CD14-positive monocyte (primary cell): Measurements from ENCODE around the gene ZBTB44. TPM values are rescaled to one million over a fixed set of nuclear protein-coding genes. Genes with fewer than 3 reads are reported as not detected.
A peak's percentile ranks its signal among the peaks of the same experiment; 100 is the strongest.

Experiments
- DNase-seq, 3 donors: peaks; one replicate each; pipeline ENCODE4 v3.0.0-alpha.2; 2011 to 2022
- H2AFZ ChIP-seq: 2 replicates; pipeline ENCODE4 v1.6.0; 2012; ENCODE audit warnings: mild to moderate bottlenecking, low read depth, low read length, inconsistent platforms; ENCODE audit not compliant: insufficient read depth, poor library complexity, severe bottlenecking
- H3K27ac ChIP-seq, 2 donors: 1 replicate in 1 of 2; 2 replicates in 1 of 2; pipeline ENCODE4 v1.5.1; 2012 to 2013; ENCODE audit warnings: low read length in 2 of 2, control low read depth in 1 of 2, inconsistent platforms in 1 of 2, low read depth in 1 of 2, mild to moderate bottlenecking in 1 of 2
- H3K27me3 ChIP-seq, 2 donors: one replicate each; pipeline versions ENCODE4 v1.6.0 to v1.6.1; 2011 to 2013; ENCODE audit warnings: low read length in 2 of 2; ENCODE audit not compliant: control insufficient read depth in 2 of 2, insufficient read depth in 2 of 2
- H3K36me3 ChIP-seq, 2 donors: replicated peaks in 1 of 2; 1 replicate in 1 of 2; 2 replicates in 1 of 2; pipeline versions ENCODE4 v1.5.1 to v1.6.1; 2012 to 2013; ENCODE audit warnings: low read length in 2 of 2, control low read depth in 1 of 2, inconsistent platforms in 1 of 2, mild to moderate bottlenecking in 1 of 2; ENCODE audit not compliant: insufficient read depth in 2 of 2, control insufficient read depth in 1 of 2
- H3K4me1 ChIP-seq, 2 donors: 1 replicate in 1 of 2; 2 replicates in 1 of 2; pipeline versions ENCODE4 v1.5.1 to v1.6.1; 2012 to 2013; ENCODE audit warnings: low read length in 2 of 2, control low read depth in 1 of 2, inconsistent platforms in 1 of 2, mild to moderate bottlenecking in 1 of 2, moderate library complexity in 1 of 2; ENCODE audit not compliant: insufficient read depth in 2 of 2, control insufficient read depth in 1 of 2
- H3K4me2 ChIP-seq: replicated peaks from 2 replicates; pipeline ENCODE3; 2012; ENCODE audit warnings: low read length, moderate library complexity, mild to moderate bottlenecking; ENCODE audit not compliant: poor library complexity, severe bottlenecking; ENCODE audit errors: extremely low read depth
- H3K4me3 ChIP-seq, 3 experiments: fragments of 200-600 bp in 1 of 3; sonication (generic) in 1 of 3; replicated peaks in 1 of 3; 1 replicate in 2 of 3; 2 replicates in 1 of 3; pipeline ENCODE4 v1.5.1; 2011 to 2013; ENCODE audit warnings: low read length in 3 of 3, mild to moderate bottlenecking in 3 of 3, control low read depth in 2 of 3, low read depth in 2 of 3, inconsistent platforms in 1 of 3, moderate library complexity in 1 of 3
- H3K79me2 ChIP-seq: 2 replicates; pipeline ENCODE4 v1.6.0; 2012; ENCODE audit warnings: mild to moderate bottlenecking, control low read depth, inconsistent platforms, low read length, moderate library complexity; ENCODE audit not compliant: insufficient read depth
- H3K9ac ChIP-seq: 2 replicates; pipeline ENCODE4 v1.6.0; 2017; ENCODE audit warnings: low read length, mild to moderate bottlenecking; ENCODE audit not compliant: insufficient read depth, poor library complexity, severe bottlenecking
- H3K9me3 ChIP-seq, 2 donors: replicated peaks in 1 of 2; 1 replicate in 1 of 2; 2 replicates in 1 of 2; pipeline versions ENCODE4 v1.5.1 to v1.6.1; 2012 to 2013; ENCODE audit warnings: low read length in 2 of 2, control low read depth in 1 of 2; ENCODE audit not compliant: control insufficient read depth in 1 of 2, insufficient read depth in 1 of 2
- H4K20me1 ChIP-seq: 2 replicates; pipeline ENCODE4 v1.6.0; 2012; ENCODE audit warnings: mild to moderate bottlenecking, low read length, control low read depth, moderate library complexity; ENCODE audit not compliant: insufficient read depth
- H3K27ac Mint-ChIP-seq, 7 donors: one replicate each; pipeline ENCODE4 v1.8.0; 2020; ENCODE audit warnings: mild to moderate bottlenecking in 7 of 7, mixed read lengths in 7 of 7, moderate library complexity in 6 of 7, inconsistent platforms in 2 of 7
- H3K27me3 Mint-ChIP-seq, 3 donors: one replicate each; pipeline ENCODE4 v1.8.0; 2021 to 2022; ENCODE audit warnings: low read depth in 3 of 3, mild to moderate bottlenecking in 3 of 3, mixed read lengths in 3 of 3, moderate library complexity in 3 of 3, inconsistent platforms in 1 of 3
- H3K36me3 Mint-ChIP-seq, 2 donors: one replicate each; pipeline ENCODE4 v1.8.0; 2020; ENCODE audit warnings: mixed read lengths in 2 of 2, inconsistent platforms in 1 of 2, mild to moderate bottlenecking in 1 of 2
- H3K4me1 Mint-ChIP-seq: one replicate; pipeline ENCODE4 v1.8.0; 2020; ENCODE audit warnings: mild to moderate bottlenecking, mixed read lengths
- H3K4me3 Mint-ChIP-seq, 2 donors: one replicate each; pipeline ENCODE4 v1.8.0; 2020; ENCODE audit warnings: mild to moderate bottlenecking in 2 of 2, mixed read lengths in 2 of 2, moderate library complexity in 1 of 2
- H3K9me3 Mint-ChIP-seq, 7 donors: one replicate each; pipeline ENCODE4 v1.8.0; 2020 to 2022; ENCODE audit warnings: mixed read lengths in 7 of 7, mild to moderate bottlenecking in 6 of 7, moderate library complexity in 6 of 7, inconsistent platforms in 2 of 7
- WGBS: methylation state at CpG from one replicate; pipeline ENCODE4 v1.1.5; 2013; ENCODE audit warnings: missing lambda C conversion rate; ENCODE audit not compliant: insufficient coverage; 5-methylcytosine and 5-hydroxymethylcytosine counted together
- intact Hi-C, 2 donors: fragments of 100-400 bp; cut with micrococcal nuclease; formaldehyde crosslinking; loops; one replicate each; pipeline versions ENCODE4 v1.15.0 to v1.15.1; 2023
- polyA plus RNA-seq, 3 donors: library from polyadenylated mRNA; depleted of rRNA in 1 of 3; unstranded in 2 of 3; stranded (reverse) in 1 of 3; fragments of 300-500 nt in 2 of 3; fragments of >200 nt in 1 of 3; fragmentation: Illumina TruSeq in 2 of 3; gene quantifications; 1 replicate in 2 of 3; 2 replicates in 1 of 3; pipeline ENCODE4 v1.2.3, GENCODE V29; 2012 to 2021
- TF ChIP-seq, protein P1 (sequence below): fragments of 200-600 bp; IDR thresholded peaks from one replicate; pipeline ENCODE4 v1.8.0; 2022; ENCODE audit warnings: antibody characterized with exemption, mild to moderate bottlenecking

Gene ZBTB44
- polyA plus RNA-seq, 3 donors, result 2.4 to 21.3 (median 2.7) TPM

GRCh38 chr11:130181295-130182272 is 133.1 kb downstream of the ZBTB44 start:
- Histone ChIP-seq H3K4me3 (no peak overlapping the region), H3K4me1 (peaks cover 37 to 43% of the 10 kb centered on the region in 2 donors), H3K79me2 (peaks cover 47% of the 10 kb centered on the region), H3K27ac (peak overlapping the region in 1 of 2 donors; percentile 42), H3K9ac (no peak overlapping the region), H3K9me3 (no peaks in the 10 kb centered on the region), H3K4me2 (no peak overlapping the region), H3K27me3 (no peaks in the 10 kb centered on the region), H2AFZ (no peak overlapping the region), H4K20me1 (peaks cover 30% of the 10 kb centered on the region), H3K36me3 (no peaks in the 10 kb centered on the region)
- peak overlapping the region; percentile 9 to 94 (median 78) for H3K27ac Mint-ChIP-seq
- WGBS, result 89% methylated on average over 7 of the region's 11 CpGs
- TF ChIP-seq, protein P1, sequence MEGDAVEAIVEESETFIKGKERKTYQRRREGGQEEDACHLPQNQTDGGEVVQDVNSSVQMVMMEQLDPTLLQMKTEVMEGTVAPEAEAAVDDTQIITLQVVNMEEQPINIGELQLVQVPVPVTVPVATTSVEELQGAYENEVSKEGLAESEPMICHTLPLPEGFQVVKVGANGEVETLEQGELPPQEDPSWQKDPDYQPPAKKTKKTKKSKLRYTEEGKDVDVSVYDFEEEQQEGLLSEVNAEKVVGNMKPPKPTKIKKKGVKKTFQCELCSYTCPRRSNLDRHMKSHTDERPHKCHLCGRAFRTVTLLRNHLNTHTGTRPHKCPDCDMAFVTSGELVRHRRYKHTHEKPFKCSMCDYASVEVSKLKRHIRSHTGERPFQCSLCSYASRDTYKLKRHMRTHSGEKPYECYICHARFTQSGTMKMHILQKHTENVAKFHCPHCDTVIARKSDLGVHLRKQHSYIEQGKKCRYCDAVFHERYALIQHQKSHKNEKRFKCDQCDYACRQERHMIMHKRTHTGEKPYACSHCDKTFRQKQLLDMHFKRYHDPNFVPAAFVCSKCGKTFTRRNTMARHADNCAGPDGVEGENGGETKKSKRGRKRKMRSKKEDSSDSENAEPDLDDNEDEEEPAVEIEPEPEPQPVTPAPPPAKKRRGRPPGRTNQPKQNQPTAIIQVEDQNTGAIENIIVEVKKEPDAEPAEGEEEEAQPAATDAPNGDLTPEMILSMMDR, result no peak
- H3K27me3 Mint-ChIP-seq, result no peaks in the 10 kb centered on the region
- H3K9me3 Mint-ChIP-seq, result peaks cover 0 to 2% (median 0%) of the 10 kb centered on the region in 7 donors
- peaks cover 10 to 18% of the 10 kb centered on the region in 2 donors for H3K36me3 Mint-ChIP-seq
- H3K4me1 Mint-ChIP-seq, result peaks cover 45% of the 10 kb centered on the region
- peak; percentile 61 to 80 (median 76) for DNase-seq
- intact Hi-C loops, result no loop called here
- H3K4me3 Mint-ChIP-seq, result no peak overlapping the region

GRCh38 chr11:130180896-130181294 is 133.8 kb downstream of the ZBTB44 start:
- peaks cover 10 to 18% of the 10 kb centered on the region in 2 donors for H3K36me3 Mint-ChIP-seq
- peaks cover 47% of the 10 kb centered on the region for H3K79me2 ChIP-seq
- WGBS, result 100% methylated on average over 4 of the region's 8 CpGs
- H3K4me1 Mint-ChIP-seq, result peaks cover 47% of the 10 kb centered on the region
- peaks cover 0 to 6% (median 2%) of the 10 kb centered on the region in 7 donors for H3K9me3 Mint-ChIP-seq
- DNase-seq, result no peak
- H3K27me3 Mint-ChIP-seq, result no peaks in the 10 kb centered on the region
- H3K27ac Mint-ChIP-seq, result peak overlapping the region in 6 of 7 donors; percentile 21 to 94 (median 74)
- no peak overlapping the region for H3K9ac ChIP-seq
- intact Hi-C loops, result no loop called here
- H4K20me1 ChIP-seq, result peaks cover 30% of the 10 kb centered on the region
- H3K27me3 ChIP-seq, result no peaks in the 10 kb centered on the region
- no peaks in the 10 kb centered on the region for H3K9me3 ChIP-seq
- no peak overlapping the region for H3K4me3 ChIP-seq
- H3K36me3 ChIP-seq, result no peaks in the 10 kb centered on the region
- no peak overlapping the region for H2AFZ ChIP-seq
- H3K27ac ChIP-seq, result peak overlapping the region; percentile 29 to 63
- peaks cover 37 to 44% of the 10 kb centered on the region in 2 donors for H3K4me1 ChIP-seq
- TF ChIP-seq, protein P1, result no peak
- H3K4me2 ChIP-seq, result no peak overlapping the region
- H3K4me3 Mint-ChIP-seq, result no peak overlapping the region
